Measurements from ENCODE around the gene GNA15.

The GNA15 gene

GRCh38 chr19:3163230-3163886 lies 27.5 kb downstream of the GNA15 start:
- H3K9me3 ChIP-seq (ENCODE audit: control insufficient read depth, insufficient read depth, low read depth, low read length), result no peaks in the 10 kb centered on the region
- H3K4me1 ChIP-seq (ENCODE audit: control insufficient read depth, insufficient read depth, low read length), result 0 out of 2 replicates have a peak, but pooled peaks cover 4% of the 10 kb centered on the region
- no peak overlapping the region for H3K27ac ChIP-seq (ENCODE audit: extremely low read depth, low read depth, low read length)
- H3K36me3 ChIP-seq (ENCODE audit: control insufficient read depth in 2 of 2, insufficient read depth in 1 of 2, low read length in 2 of 2), result no peaks in the 10 kb centered on the region
- ChIA-PET POLR2A (interaction anchor here (1.1 kb wide), 1 partner anchor 213 kb away, joined by 3 read pairs; no protein-coding TSS in a partner anchor), CTCF (interaction anchor here (0.5 to 2.4 kb wide), 21 partner anchors 11 to 320 kb away, joined by 3 to 27 read pairs (median 3); no protein-coding TSS in a partner anchor)
- no peak overlapping the region for H3K4me3 ChIP-seq (ENCODE audit: low read depth, low read length)
- TF ChIP-seq TCF7L2 (IDR thresholded peaks at IDR 0.05; ENCODE audit: borderline replicate concordance, low read depth, low read length) (no peak), ZNF391 (tag by site-specific recombination; IDR thresholded peaks at IDR 0.05; ENCODE audit: borderline replicate concordance, low read depth) (no peak), ZNF140 (tag by site-specific recombination; IDR thresholded peaks at IDR 0.05) (no peak), ZNF701 (tag by site-specific recombination; IDR thresholded peaks at IDR 0.05) (no peak), ZNF121 (tag by site-specific recombination; IDR thresholded peaks at IDR 0.05) (no peak), PRDM1 (tag by site-specific recombination; IDR thresholded peaks at IDR 0.05) (0 out of 2 replicates have a peak, but pooled peaks have one; percentile 22), ZNF621 (tag by site-specific recombination; IDR thresholded peaks at IDR 0.05) (no peak), ZNF837 (tag by site-specific recombination; IDR thresholded peaks at IDR 0.05) (no peak), SCRT1 (tag by site-specific recombination; IDR thresholded peaks at IDR 0.05; ENCODE audit: borderline replicate concordance) (peak; percentile 92), GLIS1 (tag by site-specific recombination; IDR thresholded peaks at IDR 0.05) (peak; percentile 58), ZBTB17 (tag by site-specific recombination; IDR thresholded peaks at IDR 0.05) (no peak), ZNF341 (tag by site-specific recombination; IDR thresholded peaks at IDR 0.05; ENCODE audit: low read depth) (no peak), ZSCAN4 (tag by site-specific recombination; IDR thresholded peaks at IDR 0.05) (0 out of 2 replicates have a peak, but pooled peaks have one; percentile 13), ZNF174 (tag by site-specific recombination; IDR thresholded peaks at IDR 0.05) (no peak), ZNF354C (tag by site-specific recombination; IDR thresholded peaks at IDR 0.05; ENCODE audit: borderline replicate concordance, low read depth) (no peak), ZNF792 (tag by site-specific recombination; IDR thresholded peaks at IDR 0.05) (no peak), ZNF501 (tag by site-specific recombination; IDR thresholded peaks at IDR 0.05) (no peak), ZBTB48 (tag by site-specific recombination; IDR thresholded peaks at IDR 0.05) (peak; percentile 83)
- TF ChIP-seq, protein P1, sequence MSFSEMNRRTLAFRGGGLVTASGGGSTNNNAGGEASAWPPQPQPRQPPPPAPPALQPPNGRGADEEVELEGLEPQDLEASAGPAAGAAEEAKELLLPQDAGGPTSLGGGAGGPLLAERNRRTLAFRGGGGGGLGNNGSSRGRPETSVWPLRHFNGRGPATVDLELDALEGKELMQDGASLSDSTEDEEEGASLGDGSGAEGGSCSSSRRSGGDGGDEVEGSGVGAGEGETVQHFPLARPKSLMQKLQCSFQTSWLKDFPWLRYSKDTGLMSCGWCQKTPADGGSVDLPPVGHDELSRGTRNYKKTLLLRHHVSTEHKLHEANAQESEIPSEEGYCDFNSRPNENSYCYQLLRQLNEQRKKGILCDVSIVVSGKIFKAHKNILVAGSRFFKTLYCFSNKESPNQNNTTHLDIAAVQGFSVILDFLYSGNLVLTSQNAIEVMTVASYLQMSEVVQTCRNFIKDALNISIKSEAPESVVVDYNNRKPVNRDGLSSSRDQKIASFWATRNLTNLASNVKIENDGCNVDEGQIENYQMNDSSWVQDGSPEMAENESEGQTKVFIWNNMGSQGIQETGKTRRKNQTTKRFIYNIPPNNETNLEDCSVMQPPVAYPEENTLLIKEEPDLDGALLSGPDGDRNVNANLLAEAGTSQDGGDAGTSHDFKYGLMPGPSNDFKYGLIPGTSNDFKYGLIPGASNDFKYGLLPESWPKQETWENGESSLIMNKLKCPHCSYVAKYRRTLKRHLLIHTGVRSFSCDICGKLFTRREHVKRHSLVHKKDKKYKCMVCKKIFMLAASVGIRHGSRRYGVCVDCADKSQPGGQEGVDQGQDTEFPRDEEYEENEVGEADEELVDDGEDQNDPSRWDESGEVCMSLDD (tag by site-specific recombination; IDR thresholded peaks at IDR 0.05), result peak; percentile 58
- TF ChIP-seq, protein P2, sequence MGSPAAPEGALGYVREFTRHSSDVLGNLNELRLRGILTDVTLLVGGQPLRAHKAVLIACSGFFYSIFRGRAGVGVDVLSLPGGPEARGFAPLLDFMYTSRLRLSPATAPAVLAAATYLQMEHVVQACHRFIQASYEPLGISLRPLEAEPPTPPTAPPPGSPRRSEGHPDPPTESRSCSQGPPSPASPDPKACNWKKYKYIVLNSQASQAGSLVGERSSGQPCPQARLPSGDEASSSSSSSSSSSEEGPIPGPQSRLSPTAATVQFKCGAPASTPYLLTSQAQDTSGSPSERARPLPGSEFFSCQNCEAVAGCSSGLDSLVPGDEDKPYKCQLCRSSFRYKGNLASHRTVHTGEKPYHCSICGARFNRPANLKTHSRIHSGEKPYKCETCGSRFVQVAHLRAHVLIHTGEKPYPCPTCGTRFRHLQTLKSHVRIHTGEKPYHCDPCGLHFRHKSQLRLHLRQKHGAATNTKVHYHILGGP (tag by site-specific recombination; IDR thresholded peaks at IDR 0.05), result no peak
- TF ChIP-seq, protein P3, sequence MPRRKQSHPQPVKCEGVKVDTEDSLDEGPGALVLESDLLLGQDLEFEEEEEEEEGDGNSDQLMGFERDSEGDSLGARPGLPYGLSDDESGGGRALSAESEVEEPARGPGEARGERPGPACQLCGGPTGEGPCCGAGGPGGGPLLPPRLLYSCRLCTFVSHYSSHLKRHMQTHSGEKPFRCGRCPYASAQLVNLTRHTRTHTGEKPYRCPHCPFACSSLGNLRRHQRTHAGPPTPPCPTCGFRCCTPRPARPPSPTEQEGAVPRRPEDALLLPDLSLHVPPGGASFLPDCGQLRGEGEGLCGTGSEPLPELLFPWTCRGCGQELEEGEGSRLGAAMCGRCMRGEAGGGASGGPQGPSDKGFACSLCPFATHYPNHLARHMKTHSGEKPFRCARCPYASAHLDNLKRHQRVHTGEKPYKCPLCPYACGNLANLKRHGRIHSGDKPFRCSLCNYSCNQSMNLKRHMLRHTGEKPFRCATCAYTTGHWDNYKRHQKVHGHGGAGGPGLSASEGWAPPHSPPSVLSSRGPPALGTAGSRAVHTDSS (tag by site-specific recombination; IDR thresholded peaks at IDR 0.05), result no peak
- TF ChIP-seq, protein P4, sequence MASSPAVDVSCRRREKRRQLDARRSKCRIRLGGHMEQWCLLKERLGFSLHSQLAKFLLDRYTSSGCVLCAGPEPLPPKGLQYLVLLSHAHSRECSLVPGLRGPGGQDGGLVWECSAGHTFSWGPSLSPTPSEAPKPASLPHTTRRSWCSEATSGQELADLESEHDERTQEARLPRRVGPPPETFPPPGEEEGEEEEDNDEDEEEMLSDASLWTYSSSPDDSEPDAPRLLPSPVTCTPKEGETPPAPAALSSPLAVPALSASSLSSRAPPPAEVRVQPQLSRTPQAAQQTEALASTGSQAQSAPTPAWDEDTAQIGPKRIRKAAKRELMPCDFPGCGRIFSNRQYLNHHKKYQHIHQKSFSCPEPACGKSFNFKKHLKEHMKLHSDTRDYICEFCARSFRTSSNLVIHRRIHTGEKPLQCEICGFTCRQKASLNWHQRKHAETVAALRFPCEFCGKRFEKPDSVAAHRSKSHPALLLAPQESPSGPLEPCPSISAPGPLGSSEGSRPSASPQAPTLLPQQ (tag by site-specific recombination; IDR thresholded peaks at IDR 0.05), result no peak
- TF ChIP-seq, protein P5, sequence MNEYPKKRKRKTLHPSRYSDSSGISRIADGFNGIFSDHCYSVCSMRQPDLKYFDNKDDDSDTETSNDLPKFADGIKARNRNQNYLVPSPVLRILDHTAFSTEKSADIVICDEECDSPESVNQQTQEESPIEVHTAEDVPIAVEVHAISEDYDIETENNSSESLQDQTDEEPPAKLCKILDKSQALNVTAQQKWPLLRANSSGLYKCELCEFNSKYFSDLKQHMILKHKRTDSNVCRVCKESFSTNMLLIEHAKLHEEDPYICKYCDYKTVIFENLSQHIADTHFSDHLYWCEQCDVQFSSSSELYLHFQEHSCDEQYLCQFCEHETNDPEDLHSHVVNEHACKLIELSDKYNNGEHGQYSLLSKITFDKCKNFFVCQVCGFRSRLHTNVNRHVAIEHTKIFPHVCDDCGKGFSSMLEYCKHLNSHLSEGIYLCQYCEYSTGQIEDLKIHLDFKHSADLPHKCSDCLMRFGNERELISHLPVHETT (tag by site-specific recombination; IDR thresholded peaks at IDR 0.05), result no peak
- TF ChIP-seq, protein P6, sequence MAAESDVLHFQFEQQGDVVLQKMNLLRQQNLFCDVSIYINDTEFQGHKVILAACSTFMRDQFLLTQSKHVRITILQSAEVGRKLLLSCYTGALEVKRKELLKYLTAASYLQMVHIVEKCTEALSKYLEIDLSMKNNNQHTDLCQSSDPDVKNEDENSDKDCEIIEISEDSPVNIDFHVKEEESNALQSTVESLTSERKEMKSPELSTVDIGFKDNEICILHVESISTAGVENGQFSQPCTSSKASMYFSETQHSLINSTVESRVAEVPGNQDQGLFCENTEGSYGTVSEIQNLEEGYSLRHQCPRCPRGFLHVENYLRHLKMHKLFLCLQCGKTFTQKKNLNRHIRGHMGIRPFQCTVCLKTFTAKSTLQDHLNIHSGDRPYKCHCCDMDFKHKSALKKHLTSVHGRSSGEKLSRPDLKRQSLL (tag by site-specific recombination; IDR thresholded peaks at IDR 0.05), result no peak
- TF ChIP-seq, protein P7, sequence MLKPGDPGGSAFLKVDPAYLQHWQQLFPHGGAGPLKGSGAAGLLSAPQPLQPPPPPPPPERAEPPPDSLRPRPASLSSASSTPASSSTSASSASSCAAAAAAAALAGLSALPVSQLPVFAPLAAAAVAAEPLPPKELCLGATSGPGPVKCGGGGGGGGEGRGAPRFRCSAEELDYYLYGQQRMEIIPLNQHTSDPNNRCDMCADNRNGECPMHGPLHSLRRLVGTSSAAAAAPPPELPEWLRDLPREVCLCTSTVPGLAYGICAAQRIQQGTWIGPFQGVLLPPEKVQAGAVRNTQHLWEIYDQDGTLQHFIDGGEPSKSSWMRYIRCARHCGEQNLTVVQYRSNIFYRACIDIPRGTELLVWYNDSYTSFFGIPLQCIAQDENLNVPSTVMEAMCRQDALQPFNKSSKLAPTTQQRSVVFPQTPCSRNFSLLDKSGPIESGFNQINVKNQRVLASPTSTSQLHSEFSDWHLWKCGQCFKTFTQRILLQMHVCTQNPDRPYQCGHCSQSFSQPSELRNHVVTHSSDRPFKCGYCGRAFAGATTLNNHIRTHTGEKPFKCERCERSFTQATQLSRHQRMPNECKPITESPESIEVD (tag by site-specific recombination; IDR thresholded peaks at IDR 0.05), result no peak
